ENCODE measurements around the gene GPN2.
"Not testable (repeated sequence)": the region's sequence is repeated elsewhere in the genome, so short reads cannot be mapped to it uniquely, and the experiment has no call there.

Gene GPN2

DNA sequence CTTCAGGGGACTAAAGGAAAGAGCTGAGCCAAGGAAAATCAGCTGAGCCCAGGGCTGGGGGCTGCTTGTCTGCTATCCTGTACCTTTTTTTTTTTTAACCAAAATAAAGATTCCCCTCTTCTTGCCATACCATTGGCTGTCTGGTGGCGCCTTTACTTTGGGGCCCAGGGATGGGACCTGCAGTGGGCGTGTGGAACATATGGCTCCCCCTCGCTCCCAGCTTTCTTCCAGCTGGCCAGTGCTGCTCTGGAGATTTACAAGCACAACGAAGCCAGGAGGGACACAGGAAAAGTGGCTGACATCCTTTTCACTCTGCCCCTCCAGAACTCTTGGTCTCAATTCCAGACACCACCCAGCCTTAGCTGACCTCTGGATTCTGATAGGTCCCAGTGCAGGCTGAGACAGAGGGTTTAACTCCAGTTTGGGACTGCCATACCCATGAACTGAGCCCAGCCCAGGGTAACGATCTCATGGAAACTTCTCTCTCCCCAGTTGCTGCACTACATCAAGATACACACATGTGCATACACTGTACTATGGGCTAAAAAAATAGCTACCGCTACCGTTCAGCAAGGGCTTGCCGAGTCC, 32.5 kb downstream of the GPN2 start:
- no peak for DNase-seq (ENCODE audit: low read depth)

DNA sequence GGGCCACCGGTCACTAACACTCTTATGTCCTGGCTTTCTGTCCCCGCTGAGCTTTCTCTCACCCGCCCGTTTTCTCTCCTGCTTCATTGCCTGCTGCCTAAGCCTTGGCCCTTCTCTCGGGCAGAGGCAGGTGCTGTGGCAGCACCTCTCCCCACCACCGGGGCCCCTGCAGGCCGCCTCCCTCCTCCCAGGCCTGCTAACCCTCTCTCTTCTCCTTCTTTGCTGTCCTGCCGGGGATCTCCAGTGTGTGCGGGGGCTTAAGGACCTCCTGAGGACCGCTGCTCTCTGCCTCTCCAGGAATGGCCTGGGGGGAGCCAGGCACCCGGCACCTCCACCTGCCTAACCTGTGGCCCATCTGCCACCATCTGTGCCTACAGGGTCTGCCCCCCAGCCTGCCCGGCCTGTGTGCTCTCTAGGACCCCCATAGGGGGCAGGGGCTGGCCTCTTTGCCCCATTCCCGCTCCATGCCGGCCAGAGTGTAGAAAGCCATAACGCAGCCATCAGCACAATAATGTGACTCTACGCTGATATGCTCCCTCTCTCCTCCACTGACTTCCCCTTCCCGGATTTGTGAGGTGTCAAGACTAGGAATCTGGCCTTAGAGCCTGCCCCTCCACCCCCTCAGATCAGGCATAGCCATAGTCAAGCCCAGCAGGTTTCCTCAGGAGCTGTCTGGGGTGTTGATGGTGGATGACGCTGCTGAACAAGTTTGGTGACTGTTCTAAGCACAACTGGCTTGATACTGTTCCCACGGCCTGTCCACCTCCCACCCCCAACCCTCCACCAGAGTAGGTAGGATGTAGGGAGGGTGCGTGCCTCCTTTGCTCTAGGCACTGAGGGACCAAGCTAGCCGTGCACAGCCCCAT, 33.2 kb downstream of the GPN2 start:
- DNase-seq (ENCODE audit: low read depth): no peak

DNA sequence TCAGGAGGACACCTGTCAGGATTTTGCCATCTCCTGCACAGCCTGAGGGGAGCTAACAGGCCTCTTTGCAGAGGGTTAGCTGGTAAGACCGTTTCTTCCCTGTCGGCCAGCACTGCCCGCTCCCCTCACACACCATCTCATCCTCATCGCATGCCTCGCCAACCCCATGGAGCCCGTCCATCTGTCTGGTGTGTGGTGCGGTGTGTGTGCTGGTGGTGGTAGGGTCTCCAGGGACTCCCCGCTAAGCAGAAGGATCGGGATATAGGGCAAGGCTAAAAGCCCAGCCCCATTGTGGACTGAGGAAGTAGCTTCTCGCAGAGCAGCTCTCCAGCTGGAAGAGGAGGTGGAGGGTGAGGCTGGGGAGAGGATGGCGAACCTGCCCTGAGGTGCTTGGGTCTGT, 33.9 kb downstream of the GPN2 start:
- no peak for DNase-seq (ENCODE audit: low read depth)

DNA sequence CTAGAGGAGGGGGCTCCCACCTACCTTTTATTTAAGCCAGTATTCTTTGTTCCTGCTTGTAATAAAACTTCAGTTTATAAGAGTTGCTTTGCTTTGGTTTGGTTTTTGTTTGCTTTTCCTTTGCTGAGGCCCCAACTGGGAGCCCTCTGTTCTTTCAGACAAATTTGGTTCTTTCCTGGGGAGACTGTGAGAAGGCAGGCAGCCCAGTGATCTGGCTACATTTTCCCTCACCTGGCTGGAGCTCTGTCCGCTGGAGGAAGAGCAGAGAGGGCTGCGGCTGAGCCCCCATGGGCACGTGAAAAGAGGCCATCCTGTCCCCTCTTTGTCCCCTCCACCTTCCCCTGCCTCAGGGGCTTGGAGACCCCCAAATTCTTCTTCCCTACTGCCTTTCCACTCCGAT, 34.4 kb downstream of the GPN2 start:
- DNase-seq (ENCODE audit: low read depth): no peak

DNA sequence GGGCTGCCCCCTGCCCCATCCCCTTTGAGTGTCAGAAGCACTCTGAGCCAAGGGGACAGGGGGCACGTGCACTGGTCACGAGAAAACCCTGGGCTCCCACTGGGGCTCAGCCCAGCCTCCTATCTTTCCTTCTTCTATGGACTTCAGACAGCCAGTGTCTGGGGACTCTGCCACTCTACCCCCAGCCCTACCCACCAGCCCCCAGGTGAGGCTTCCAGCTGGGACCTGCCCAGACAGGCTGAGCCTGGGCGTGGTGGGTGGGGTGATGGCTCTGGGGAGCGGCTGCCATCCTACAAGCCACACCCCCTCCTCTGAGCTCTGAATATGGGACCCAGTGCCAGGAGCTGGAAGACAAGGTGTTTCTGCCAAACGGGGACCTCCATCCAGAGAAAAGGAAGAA, 35.2 kb downstream of the GPN2 start:
- DNase-seq (ENCODE audit: low read depth): no peak

DNA sequence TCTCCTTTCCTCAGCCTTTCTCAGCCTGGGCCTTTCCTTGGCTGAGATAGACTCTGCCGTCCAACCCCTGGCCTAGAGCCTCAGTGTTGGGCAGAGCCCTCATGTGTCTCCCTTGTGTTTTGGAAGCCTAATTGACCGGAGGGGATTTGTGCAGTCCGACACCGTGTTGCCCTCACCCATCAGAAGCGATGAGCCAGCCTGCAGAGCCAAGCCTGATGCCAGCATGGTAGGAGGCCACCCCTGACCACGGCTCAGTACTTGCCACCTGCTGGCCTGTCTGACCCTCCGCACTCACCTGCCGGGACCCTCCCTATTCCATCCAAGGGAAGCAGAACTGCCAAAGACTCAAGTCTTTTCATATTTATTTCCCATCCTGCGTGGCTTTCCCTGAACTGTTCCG, 36.5 kb downstream of the GPN2 start:
- no peak for DNase-seq (ENCODE audit: low read depth)

DNA sequence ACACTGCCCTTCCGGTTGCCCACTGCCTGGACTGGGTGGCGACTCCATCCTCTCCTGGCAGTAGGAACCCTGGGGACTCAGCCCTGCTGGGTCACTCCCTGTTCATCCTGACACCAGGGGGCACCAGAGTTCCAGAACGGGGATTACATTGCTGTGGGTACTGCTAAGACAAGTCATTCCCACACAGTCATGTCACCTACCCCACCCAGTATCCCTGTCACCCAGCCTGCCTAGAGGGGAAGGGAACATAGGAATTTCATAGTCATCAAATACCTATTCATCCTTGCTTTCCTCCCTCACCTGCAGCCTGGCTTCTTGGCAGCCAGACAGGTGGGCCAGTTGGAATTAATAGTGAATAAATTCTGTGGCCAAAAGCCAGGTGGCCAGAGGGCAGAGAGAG, 36.9 kb downstream of the GPN2 start:
- peak; percentile 51 for DNase-seq (ENCODE audit: low read depth)

DNA sequence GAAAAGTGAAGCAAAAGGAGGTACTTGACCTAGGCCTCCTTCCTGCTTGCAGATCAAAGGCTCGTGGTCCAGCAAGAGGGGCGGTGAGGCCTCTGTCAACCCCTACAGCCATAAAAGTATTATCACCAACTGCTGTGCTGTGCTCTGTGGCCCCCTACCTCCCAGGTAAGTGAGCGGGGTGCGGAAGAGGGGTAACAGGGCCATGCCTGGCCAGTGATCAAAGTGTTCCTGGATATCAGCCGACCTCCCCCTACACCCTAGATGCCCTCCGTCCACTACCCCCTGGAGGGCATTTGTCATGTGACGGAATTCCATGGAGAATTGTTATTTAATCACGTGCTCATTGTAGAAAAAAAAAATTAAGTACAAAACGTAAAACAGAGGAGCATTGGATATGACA, 37.4 kb downstream of the GPN2 start:
- no peak for DNase-seq (ENCODE audit: low read depth)

DNA sequence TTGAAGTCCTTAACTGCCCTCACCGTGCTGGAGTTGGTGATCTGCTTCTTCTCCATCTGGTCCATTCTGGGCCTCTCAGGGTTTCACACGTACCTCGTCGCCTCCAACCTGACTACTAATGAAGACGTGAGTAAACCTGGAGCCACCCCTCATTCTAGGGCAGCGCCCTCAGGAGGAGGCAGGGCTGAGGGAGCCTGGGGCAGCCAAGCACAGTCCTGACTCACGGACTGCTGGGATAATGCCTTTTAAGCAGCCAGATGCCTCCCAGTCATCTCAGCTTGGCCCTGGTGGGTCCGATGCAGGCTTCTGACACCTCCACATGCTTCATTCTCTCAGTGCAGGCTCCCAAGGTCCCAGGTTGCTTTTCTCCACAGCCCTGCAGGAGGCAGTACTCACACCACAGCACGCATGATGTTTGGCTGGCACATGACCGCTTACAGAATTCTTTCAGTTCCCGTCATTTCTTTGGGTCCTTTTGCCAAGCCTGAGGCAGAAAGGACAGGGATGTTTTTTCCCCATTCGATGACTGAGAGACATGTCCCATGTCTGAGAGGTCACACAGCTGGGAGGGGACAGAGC, 38.9 kb downstream of the GPN2 start:
- no peak for DNase-seq (ENCODE audit: low read depth)

DNA sequence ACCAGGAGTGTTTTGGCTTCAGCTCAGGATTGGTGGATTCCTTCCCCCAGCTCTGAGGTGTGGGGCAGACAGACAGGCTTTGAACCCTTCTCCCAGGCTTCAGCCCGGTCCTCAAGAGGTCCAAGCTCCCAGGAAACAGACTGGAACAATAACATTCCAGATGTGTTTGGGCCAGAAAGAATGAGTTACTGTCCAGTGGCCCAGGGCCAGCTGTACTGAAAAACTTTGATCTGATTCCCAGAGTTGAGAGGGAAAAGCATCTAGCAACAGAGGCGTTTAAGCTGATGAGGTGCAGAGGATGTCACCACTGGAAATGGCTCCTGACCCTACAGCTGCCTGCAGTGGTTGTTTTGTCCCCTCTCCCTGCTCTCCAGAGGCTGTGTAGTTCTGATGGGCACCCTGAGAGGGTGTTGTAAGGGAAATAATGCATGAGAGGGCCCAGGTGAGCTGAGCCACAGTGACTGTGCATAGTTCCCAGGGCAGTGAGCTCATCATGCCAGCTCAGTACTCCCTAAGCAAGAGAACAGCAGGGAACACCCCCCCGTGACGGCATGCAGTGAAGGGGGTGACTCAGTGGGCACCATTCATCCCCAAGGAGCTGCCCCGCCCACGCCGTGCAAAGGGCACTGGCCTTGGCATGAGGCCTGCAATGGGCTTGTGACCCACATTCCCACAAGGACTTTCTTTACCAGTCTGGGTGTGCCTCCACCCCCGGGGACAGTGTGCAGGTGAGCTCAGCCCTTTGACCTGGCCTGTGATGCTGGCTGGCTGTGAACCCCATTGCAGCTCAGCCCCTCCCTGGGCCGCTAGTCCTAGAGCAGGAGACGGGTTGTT, 40.9 kb downstream of the GPN2 start:
- DNase-seq (ENCODE audit: low read depth): no peak

DNA sequence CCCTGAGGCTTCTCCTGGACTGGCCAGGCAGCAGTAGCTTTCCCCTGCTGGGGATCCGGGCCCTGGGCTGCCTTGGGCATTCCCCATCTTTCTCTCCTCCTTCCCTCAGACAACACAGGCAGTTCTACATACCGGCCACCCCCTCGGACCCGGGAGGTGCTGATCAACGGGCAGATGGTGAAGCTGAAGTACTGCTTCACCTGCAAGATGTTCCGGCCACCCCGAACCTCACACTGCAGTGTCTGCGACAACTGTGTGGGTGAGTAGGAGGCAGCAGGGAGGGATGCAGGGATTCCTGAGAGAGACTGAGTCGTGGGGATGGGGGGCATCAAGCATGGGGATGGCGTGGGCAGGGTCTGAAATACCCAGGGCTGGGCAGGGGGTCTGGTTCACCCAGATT, 41.6 kb downstream of the GPN2 start:
- no peak for DNase-seq (ENCODE audit: low read depth)

DNA sequence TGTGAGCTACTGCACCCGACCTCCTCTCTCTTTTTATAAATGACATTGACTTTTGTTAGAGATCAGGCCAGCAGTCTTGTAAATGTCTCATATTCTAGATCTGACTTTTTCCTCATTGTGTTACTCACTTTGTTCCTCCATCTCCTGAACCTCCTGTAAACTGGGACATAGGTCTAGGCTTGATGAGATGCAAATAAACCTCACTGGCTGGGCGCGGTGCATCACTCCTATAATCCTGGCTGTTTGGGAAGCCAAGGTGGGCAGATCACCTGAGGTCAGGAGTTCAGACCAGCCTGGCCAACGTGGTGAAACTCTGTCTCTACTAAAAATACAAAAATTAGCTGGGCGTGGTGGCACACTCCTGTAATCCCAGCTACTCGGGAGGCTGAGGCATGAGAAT, 42.3 kb downstream of the GPN2 start:
- not testable (repeated sequence) for DNase-seq (ENCODE audit: low read depth)

DNA sequence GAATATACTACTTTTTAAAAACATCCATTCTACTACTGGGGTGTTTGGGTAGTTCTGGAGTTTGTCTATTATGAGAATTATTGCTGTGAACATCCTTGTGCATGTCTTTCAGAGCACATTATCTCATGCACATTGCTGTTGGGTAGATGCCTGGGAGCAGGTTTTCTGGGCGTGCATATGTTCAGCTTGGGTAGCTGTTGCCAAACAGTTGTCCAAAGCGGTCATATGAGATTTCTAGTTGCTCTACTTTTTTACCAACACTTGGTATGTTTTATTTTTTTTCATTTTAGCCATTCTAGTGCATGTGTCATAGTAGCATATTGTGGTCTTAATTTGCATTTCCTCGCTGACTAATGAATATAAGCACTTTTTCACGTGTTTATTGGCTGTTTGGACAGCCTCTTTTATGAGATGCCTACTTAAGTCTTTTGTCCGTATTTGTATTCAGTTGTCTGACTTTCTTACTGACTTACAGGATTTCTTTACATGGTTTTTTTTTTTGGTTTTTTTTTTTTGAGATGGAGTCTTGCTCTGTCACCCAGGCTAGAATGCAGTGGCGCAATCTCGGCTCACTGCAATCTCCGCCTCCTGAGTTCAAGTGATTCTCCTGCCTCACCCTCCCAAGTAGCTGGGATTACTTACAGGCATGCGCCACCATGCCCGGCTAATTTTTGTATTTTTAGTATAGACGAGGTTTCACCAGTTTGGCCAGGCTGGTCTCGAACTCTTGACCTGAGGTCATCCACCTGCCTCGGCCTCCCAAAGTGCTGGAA, 45.5 kb downstream of the GPN2 start:
- no peak for DNase-seq (ENCODE audit: low read depth)

DNA sequence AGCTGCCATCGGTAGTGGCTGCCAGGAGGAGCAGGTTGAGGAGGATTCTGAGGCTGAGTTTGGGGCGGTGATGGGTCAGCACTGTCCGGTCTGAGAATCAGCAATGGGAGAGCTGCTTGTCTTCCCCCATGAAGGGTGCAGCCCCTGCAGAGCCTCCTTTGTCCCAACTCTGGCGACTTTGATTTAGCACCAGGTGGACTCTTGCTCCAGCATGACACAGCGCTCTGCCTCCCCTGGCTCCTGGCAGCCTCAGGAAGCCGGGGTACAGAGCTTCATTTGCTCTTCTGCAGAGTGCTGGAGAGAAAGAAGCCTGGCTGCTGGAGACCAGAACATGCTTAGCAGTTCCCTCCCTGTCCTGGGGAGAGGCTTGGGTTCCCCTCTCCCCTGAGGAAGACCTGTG, 50.3 kb downstream of the GPN2 start:
- no peak for DNase-seq (ENCODE audit: low read depth)

DNA sequence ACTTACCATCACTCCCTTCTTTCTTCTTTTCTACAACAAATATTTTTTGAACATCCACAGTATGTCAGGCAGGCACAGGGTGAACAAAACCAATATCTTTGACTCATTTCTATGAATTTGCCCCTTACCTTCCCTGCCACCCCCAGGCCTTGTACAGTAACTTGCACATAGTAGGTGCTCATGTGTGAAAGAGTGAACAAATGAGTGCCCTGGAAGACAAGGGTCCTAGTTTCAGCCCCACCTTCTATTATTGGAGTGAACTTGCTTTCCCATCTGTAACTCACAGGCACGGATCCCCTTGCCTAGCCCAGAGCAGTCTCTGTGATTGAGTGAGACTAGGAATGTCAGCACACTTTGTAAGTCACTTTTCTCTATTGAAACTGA, 50.8 kb downstream of the GPN2 start:
- no peak for DNase-seq (ENCODE audit: low read depth)

DNA sequence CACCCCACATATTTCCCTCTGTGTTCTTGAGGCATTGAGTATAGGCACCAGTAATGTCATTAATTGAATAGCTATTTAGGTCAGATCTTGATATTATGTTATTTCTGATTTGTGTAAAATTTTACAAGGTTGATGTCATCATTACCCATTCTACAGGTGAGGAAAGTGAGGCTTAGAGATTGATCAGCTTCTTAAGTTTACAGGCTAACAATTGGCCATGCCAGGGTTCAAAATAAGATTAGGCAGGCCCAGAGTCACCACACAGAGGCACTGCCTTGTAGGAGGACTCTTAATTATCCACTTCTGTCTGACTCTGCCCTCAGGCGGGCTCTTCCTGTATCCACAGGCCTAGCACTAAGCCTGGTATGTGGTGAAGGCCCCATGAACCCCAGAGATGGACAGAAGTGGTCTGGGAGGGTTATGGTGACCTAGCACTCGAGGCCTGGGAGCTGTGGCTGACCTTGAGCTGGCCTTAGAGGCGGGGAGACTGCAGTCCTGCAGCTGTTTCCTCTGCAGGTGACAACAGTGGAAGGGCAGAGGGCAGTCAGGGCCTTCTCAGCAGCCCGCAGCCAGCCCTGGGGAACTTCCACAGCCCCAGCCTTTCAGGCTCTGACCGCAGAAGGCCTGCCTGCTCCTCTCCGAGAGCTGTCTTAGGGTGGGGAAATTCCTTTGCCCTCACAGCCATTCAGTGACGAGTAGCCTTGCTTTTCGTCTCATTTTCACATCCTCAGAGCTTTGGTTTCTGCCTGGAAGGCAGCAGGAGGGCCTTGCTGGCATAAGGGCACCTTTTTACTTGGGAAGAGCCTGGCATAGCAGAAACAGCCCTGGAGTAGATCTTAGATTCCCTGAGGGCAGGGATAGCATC, 51.4 kb downstream of the GPN2 start:
- DNase-seq (ENCODE audit: low read depth): no peak

DNA sequence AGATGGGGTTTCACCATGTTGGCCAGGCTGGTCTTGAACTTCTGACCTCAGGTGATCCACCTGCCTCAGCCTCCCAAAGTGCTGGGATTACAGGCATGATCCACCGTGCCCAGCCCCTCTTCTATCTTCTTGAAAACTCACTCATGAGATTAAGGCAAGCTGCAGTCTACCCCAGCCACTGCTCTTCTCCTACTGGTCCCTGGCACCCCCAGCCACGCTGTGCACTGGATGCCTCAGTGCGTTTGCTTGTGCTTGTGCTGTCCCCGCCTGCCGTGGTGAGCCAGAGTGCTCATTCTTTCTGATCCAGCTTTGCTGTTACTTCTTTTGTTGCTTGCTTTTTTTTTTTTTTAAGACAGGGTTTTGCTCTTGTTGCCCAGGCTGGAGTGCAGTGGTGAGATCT, 52.4 kb downstream of the GPN2 start:
- not testable (repeated sequence) for DNase-seq (ENCODE audit: low read depth)

DNA sequence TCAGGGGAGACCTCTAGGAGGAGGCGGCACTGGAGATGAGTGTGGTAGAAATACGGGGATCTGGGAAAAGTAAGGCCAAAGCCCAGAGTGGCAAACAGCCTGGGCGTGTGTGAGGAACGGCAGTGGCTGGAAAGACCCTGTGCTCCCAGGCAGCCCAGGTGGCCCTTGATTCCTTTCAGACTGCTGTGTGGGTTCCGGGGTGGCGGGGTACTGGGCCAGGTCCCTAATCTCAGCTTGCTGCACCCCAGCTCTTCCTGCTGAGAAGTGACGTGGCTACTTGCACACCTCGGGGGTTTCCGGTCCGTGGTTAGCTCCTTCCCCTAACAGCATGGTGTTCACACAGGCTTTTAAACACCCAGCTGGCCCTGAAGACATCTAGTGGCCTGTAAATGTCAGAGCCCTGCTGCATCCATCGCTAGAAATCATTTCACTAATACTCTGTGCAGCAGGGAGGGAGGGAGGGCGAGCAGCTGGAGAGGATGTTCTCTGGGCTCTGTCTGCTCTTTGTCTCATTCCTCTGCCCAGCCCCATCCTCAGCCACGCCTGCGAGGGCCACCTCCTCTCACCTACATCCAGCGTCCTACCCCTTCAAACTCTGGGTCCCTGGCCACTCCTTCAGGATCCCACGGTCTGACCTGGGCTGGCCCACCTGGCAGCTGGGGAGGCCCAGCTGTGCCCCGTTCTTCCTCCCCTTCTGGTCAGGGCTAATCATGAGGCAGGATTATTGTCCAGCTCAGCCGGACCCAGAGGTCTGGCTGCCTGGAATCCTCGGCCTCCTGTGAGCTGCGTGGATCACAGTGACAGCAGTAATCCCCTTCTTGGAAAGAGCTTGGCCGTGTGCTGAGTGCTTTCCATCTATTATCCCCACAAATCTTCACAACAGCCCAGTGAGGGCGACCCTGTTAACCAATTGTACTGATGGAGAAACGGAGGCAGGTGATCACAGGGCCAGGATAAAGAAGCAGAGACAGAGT, 56.4 kb downstream of the GPN2 start:
- peak; percentile 74 for DNase-seq (ENCODE audit: low read depth)

DNA sequence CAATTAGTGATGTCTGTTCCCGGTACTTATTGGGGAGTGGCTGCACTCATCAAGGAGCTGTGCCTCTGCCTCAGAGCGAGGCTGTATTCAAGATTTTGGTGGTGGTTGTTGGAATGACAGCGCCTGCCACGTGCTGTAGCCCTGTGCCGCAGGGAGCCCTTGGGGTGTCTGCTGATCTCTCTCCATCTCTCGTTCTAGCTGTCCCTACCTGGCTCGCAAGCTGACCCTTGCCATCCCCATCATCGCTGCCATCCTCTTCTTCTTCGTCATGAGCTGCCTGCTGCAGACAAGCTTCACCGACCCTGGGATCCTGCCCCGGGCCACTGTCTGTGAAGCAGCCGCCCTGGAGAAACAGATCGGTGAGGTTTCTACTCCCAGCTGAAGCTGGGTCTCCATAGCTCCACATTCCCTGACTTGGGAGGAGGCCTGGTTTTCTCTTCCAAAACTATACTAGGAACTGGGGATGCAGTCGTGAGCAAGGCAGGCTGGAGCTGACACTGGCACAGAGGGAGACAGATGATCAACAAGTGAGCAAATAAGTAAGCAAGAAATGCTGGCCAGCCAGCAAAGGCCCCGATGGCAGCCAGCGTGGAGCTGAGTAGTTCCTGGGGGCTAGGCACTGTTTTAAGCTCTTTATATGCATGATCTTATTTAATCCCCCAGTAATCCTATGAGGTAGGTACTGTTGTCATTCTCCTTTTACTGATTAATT, 57.7 kb downstream of the GPN2 start:
- no peak for DNase-seq (ENCODE audit: low read depth)

All from stimulated activated CD8-positive, alpha-beta memory T cell treated with anti-CD3 and anti-CD28 coated beads, Interleukin-12 subunit alpha, Interleukin-12 subunit beta, amount 100 ng/mL, for 4 hours (primary cell).